Right ventricle myocardium inferior (tissue), 1 donor: ENCODE results near the gene RBKS. TPM values are rescaled to one million over a fixed set of nuclear protein-coding genes. Genes with fewer than 3 reads are reported as not detected.
"Not testable (repeated sequence)": the region's sequence is repeated elsewhere in the genome, so short reads cannot be mapped to it uniquely, and the experiment has no call there.

Source experiments
- ATAC-seq: fragments of 200-7000 bp; cut with Tn5 transposase; one replicate; pipeline ENCODE4 v1.9.1; 2020; ENCODE audit warnings: mild to moderate bottlenecking, moderate library complexity
- DNase-seq: peaks from one replicate; pipeline ENCODE4 v3.0.0; 2021; ENCODE audit errors: missing footprints
- intact Hi-C: fragments of 100-400 bp; cut with DNase I; formaldehyde crosslinking; loops from one replicate; pipeline ENCODE4 v1.11.0; 2022
- total RNA-seq: library from RNA; stranded (reverse); fragmentation: NEBNext Ultra II Directional; extraction: Animal tissue kit (Norgen Biotek cat#: 25700); gene quantifications from one replicate; pipeline ENCODE4 v1.2.1, GENCODE V29; 2021
- donor health status: DM: no; HTN: yes; CAD: no; lungs with severe emphysema.

Gene RBKS
- total RNA-seq, 1 donor from 2014 or later = 4.0 TPM

DNA sequence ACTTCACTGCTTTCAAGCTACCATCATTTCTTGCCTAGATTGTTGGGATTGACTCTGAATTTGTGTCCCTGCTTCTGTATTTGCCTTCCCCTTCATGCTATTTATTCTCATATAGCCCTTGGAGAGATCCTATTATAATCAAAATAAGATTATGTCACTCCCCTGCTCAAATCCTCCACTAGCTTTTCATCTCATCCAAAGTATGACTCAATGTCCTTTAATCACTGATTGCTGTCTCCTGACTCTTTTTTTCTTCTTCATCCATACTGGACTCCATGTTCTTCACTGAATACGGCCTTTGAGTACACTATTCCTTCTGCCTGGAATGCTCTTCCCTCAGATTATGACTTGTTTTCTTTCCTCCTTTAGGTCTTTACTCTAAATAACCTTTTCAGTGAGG, 5.0 kb downstream of the RBKS start:
- no peak for DNase-seq

DNA sequence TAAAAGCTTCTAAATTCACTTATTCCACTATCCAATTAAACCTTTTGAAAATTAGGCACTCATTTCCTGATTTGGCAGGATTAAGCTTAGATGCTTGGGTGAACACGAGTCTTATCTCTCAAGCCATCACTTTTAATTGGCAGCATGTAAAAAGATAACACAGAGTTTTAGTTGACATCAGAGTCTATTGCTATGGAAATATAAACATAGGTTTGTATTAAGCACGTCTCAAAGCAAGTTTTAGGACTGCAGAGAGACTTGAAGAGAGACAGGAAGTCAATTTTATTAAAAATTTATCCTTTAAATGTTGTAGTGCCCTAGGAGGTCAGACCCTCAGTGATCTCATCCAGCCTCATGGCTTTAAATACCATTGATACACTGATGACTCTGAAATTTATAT, 5.6 kb downstream of the RBKS start:
- ATAC-seq = no peak
- intact Hi-C loops = no loop called here

More for the DNA sequence above, 5.0 kb downstream of the RBKS start:
- intact Hi-C loops = no loop called here
- ATAC-seq = no peak

DNA sequence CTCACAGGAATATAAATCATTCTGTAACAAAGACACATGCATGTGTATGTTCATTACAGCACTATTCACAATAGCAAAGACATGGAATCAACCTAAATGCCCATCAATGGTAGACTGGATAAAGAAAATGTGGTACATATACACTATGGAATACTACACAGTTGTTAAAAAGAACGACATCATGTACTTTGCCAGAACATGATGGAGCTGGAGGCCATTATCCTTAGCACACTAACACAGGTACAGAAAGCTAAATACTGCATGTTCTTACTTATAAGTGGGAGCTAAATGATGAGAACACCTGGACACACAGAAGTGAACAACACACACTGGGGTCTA, 7.6 kb downstream of the RBKS start:
- intact Hi-C loops, DNase-seq, ATAC-seq: not testable (repeated sequence)

More for the DNA sequence above, 5.6 kb downstream of the RBKS start:
- no peak for DNase-seq

DNA sequence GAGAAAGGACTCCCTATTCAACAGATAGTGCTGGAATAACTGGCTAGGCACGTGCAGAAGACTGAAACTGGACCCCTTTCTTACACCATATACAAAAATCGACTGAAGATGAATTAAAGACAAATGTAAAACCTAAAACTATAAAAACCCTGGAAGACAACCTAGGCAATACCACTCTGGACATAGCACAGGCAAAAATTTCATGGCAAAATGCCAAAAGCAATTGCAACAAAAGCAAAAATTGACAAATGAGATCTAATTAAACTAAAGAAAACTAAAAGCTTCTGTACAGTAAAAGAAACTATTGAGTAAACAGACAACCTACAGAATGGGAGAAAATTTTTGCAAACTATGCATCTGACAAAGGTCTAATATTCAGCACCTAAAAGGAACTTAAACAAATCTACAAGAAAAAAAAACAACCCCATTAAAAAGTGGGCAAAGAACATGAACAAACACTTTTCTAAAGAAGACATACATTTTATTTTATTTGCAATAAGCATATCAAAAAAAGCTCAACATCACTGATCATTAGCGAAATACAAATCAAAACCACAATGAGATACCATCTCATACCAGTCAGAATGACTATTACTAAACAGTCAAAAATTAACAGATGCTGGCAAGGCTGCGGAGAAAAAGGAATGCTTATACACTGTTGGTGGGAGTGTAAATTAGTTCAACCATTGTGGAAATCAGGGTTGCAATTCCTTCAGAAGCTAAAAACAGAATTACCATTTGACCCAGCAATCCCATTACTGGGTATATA, 8.2 kb downstream of the RBKS start:
- DNase-seq, intact Hi-C loops, ATAC-seq: not testable (repeated sequence)

DNA sequence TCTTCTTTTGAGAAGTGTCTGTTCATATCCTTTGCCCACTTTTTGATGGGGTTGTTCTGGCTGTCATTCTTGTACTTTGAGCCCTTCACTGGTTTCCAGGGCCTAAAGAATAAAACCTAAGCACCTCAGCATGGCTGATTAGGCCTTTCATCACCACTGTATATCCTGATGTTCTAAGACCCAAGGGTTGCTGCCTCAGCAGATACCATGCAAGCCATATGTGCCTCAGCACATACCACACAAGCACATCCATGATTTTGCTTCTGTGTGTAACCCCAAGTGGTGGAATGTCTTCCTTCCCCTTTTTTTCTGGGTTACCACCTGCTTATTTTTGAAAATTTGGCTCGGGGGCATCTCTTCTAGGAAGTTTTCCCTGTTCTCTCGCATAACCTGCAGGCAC, 11.4 kb downstream of the RBKS start:
- intact Hi-C loops = no loop called here
- DNase-seq (no peak), ATAC-seq (no peak)

DNA sequence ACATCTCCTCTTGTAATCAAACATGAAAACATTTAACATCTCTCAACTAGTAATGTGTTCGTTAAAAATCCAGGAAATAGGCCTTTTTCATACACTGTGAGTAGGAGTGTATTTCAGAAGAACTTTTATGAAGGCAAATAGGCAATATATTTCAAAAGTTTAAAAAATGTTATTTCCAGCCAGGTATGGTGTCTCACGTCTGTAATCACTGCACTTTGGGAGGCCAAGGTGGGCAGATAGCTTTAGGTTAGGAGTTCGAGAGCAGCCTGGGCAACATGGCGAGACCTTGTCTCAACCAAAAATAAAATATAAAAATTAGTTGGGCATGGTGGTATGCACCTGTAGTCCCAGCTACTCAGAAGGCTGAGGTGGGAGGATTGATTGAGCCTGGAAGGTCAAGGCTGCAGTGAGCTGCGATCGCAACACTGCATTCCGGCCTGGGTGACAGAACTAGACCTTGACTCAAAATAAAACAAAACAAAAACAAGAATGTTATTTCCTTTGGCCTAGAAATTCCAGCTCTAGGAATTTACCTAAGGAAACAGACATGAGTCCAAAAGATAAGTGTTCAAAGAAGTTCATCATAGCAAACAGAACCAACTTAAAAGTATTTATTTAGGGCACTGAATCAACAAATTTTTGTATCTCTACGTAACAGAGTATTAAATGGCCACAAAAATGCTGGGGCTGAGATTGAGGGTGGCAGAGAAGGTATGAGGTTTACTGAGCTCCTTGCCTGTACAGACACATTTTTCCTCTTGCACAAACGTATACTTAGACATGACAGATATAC, 14.9 kb downstream of the RBKS start:
- ATAC-seq (no peak), DNase-seq (no peak)
- intact Hi-C loops = no loop called here

DNA sequence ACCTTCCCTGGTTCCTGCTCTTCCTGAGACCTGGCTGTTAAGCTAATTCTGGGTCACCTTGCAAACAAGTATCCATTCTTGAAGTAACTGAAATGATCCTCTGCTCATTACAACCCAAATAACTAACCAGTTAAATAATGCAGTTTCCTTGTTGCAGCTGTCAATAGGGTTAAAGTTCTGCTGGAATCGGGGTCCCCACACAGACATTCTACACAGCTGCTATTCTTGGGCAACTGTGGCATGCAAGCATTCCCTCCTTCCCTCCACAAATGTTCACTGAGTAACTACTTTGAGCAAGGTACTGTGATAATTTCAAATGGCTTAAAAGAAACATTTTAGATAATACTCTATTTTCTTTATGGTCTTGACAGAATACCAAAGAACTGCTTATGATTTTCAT, 17.1 kb downstream of the RBKS start:
- intact Hi-C loops = no loop called here
- DNase-seq (no peak), ATAC-seq (no peak)

DNA sequence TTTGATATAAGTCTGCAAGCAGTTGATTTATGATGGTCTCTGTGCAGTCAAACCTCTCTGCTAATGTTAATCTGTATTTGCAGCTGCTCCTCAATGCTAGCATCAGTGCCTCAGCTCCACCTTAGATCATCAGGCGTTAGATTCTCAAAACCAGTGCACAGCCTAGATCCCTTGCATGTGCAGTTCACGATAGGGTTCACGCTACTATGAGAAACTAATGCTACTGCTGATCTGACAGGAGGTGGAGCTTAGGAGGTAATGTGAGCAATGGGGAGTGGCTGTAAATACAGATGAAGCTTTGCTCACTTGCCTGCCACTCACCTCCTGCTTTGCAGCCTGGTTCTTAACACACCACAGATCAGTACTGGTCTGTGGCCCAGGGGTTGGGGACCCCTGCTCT, 18.4 kb downstream of the RBKS start:
- DNase-seq (no peak), ATAC-seq (no peak)

DNA sequence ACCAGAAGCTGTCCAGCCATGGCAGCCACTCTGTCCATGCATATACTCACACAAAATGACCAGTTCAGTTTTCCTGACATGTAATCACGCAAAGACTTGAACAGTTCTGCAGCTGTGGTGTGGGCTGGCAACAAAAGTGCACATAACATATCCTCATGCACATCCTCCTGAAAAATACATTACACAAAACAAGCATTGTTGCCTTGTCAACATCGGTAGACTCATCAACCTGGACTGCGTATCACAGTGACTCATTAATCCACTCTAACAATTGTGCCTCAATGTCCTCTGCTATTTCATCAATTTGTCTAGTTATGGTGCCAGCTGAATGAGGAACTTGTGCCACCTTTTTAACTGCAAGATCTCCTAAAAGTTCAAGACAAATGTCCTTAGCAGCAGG, 19.5 kb downstream of the RBKS start:
- ATAC-seq (no peak), DNase-seq (no peak)
- intact Hi-C loops = no loop called here

More for the DNA sequence above, 18.4 kb downstream of the RBKS start:
- intact Hi-C loops = no loop called here

DNA sequence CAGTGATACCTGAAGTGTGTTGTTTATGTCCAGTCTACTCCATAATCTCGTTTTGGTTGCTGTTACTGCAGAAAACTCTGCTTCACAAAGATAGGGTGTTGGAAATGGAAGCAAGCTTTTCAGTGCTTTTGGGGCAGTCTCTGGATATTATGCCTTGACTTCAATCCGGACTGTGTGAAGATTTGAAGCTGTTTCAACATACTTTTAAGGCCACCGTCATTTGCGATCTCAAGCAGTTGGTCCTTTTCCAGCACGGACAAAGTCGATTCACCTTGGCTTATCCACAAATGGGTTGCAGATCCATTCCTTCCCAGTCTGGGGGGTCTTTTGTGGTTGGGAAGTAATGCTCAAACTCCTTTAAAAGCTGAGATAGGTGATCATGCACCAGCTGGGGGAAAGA, 20.4 kb downstream of the RBKS start:
- intact Hi-C loops = no loop called here
- ATAC-seq (no peak), DNase-seq (no peak)

DNA sequence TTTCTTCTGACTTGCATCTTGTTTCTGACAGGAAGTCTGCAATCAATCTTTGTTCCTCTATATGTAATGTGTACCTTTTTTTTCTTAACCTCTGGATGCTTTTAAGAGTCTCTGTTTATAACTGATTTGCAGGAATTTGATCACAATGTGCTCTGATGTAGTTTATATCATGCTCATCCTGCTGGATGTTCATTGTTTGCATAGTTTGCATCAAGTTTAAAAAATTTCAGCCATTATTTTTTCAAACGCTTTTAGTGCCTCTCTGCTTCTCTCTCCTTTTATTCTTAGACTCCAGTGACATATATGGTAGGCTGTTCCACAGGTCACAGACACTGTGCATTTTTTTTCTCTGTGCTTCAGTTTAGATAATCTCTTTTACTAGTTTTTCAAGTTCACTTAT, 23.9 kb downstream of the RBKS start:
- intact Hi-C loops = no loop called here
- no peak for ATAC-seq
- DNase-seq = no peak

DNA sequence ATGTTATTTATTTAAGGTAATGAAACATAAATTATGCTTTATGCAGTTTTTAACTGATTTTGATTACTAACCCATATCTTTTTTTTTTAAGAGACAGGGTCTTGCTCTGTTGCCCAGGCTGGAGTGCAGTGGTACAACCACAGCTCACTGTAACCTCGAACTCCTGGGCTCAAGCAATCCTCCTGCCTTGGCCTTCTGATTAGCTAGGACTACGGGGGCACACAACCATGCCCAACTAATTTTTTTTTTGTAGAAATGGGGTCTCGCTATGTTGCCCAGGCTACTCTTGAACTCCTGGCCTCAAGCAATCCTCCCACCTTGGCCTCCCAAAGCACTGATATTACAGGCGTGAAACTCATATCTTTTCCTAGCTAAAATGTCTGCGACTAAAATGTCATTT, 26.2 kb downstream of the RBKS start:
- intact Hi-C loops, DNase-seq, ATAC-seq: not testable (repeated sequence)

DNA sequence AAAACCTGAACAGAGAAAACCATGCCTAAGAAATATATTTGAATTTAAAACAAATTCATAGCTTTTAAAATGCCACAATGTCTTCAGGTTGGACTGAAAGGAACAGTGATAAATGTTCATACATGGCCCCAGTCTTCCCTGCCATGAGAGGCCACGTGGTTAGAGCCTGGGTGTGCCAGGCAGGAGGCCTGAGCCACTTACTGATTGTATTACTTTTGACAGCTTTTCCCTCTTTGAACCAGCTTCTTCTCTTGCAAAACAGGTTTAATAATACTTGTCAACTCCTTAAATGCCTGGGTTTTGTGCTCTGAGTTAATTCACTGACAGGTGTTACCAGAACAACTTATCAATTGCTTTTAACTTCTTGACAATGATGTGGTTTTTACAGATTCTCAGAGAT, 27.0 kb downstream of the RBKS start:
- intact Hi-C loops = no loop called here
- no peak for DNase-seq
- ATAC-seq = no peak

DNA sequence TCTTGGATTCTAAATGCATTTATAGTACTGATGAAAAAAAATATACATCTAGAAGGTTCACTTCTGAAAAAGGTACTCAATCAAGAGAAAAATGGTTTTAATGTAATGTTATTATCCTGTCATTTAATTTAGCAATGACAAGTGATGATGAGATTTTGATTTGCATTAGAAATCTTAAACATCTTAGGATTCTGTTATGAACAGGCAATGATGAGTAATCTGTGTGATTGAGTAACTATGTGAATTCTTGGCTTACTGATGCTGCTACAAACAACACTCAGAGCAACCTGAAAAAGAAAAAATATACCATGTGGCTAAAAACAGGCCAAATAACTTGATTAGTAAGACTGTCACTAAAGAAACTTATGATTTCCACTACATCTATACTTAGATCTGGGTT, 30.1 kb downstream of the RBKS start:
- no peak for ATAC-seq
- no peak for DNase-seq
- intact Hi-C loops = no loop called here

DNA sequence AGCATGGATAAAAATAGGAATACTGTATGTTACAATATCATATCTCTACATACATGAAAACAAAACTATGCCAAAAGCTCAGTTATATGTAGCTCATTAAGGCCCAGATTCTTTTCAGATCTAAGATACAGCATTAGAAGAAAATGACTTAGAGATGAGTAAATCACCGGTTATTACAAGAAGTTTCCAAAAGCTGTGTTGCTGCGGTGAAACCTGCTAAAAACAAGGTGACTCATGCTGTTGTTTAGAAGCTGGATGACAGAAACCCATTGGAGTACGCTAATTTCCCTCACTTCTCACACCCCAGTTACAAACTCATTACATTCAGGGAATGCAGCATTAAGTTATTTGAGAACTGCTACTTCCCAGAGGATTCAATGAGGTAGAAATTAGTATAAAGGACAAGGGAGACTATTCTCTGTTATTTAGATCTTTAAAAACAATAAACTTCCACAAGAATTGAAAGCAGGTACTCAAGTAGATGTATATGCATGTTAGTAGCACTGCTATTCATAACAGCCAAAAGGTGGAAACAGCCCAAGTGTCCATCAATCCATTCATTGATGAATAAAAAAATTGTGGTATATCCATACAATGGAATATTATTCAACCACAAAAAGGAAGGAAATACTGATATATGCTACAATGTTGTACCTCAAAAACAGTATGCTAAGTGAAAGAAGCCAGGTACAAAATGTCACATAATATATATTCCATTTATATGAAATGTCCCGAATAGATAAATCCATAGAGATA, 32.6 kb downstream of the RBKS start:
- intact Hi-C loops = no loop called here
- ATAC-seq = no peak
- no peak for DNase-seq

DNA sequence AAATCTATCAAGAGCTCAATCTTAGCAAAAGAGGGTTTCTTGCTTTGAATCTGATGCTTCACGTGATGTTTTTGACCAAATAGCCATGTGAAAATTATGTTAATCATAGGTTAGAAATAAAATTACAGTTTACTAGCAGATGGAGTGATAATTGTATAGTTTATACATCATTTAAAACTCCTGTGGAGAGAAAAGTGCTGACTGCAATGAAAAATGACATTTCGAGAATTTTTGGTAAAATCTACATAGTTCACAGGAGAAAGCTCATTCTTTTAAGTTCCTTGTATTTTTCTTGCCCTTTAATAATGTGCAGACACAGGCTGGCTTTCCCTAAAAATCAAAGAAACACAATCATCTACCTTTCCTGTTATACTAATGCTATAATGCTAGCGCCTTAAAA, 33.2 kb downstream of the RBKS start:
- DNase-seq = no peak
- no peak for ATAC-seq
- intact Hi-C loops = no loop called here

DNA sequence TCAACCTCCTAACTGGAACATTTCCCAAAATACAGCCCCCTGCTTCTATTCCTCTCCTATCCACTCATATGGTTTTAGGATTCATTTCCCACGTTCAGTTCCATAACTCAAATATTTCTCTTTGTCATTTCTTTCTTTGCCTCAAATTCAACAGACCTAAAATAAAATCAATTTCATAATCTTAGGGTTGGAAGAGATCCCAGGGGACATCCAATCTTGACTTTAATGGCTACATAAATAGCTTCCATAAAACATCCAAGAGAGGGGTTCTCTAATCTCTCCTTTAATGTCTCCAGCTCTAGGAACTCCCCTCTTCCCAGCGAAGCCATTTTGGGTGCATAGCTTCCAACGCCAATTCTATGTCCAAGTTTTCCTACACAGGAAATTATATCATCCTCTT, 33.8 kb downstream of the RBKS start:
- intact Hi-C loops = no loop called here
- DNase-seq = no peak
- ATAC-seq = no peak

DNA sequence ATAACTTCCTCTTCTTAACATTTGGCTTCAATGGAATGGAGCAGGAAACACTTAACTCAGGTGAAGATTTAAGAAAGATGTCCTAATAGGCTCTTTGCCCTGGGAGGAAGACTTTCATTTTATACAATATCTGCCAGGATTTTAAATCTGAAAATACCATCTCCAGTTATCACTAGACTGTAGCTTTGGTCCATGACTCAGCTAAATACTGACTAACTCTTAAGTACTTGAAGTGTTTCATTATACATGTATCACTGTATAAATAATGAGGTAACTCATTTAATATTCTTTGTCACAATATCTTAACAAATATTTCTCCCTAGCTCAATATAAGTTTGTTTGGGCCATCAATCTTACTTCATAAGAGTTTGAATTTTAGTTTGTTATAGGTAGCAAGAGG, 34.7 kb downstream of the RBKS start:
- no peak for ATAC-seq
- intact Hi-C loops = no loop called here
- no peak for DNase-seq

DNA sequence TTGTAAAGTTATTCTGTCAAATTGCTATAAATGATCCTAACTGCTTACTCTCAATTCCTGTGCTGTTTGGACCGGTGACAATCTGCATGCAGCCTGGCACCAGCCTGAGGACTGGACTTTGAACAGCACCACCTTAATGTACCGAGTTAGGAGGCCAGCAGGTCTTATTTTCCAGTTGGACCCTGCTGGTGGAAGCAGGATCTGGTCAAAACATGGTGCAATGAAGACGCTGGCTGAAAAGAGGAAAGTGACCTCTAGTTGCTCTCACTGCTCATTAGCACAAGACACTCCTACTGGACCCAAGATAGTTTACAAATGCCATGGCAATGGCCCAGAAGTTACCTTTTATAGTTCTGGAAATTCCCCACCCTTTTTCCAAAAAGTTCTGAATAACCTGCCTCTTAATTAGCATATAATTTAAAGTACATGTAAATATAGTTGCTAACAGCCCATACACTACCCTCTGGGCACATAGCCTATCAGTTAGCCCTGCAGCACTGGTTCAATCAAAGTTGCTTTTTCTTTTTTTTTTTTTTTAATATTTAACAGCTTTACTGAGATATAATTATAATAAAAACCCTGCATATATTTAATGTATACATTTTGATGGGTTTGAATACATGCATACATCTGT, 35.8 kb downstream of the RBKS start:
- no peak for DNase-seq
- no peak for ATAC-seq
- intact Hi-C loops = no loop called here
